Adrenal gland (tissue), 5 donors: ENCODE results near the gene BCOR.

Experiments used
- CTCF ChIP-seq, 6 experiments: fragments of 450-650 bp in 4 of 6; fragments of 200-600 bp in 2 of 6; sonication (generic) in 1 of 6; IDR thresholded peaks; 1 replicate in 5 of 6; 2 replicates in 1 of 6; pipeline versions ENCODE4 v1.5.1 to v1.8.0; 2016 to 2021; ENCODE audit warnings: antibody characterized with exemption in 6 of 6, mild to moderate bottlenecking in 2 of 6, moderate library complexity in 1 of 6
- POLR2A ChIP-seq, 2 donors: fragments of 450-650 bp; IDR thresholded peaks; one replicate each; pipeline ENCODE4 v1.6.1; 2017; ENCODE audit warnings: antibody characterized with exemption in 2 of 2, mild to moderate bottlenecking in 2 of 2, moderate library complexity in 1 of 2
- donor health status: DM: no; HTN: no; CAD: no.

DNA sequence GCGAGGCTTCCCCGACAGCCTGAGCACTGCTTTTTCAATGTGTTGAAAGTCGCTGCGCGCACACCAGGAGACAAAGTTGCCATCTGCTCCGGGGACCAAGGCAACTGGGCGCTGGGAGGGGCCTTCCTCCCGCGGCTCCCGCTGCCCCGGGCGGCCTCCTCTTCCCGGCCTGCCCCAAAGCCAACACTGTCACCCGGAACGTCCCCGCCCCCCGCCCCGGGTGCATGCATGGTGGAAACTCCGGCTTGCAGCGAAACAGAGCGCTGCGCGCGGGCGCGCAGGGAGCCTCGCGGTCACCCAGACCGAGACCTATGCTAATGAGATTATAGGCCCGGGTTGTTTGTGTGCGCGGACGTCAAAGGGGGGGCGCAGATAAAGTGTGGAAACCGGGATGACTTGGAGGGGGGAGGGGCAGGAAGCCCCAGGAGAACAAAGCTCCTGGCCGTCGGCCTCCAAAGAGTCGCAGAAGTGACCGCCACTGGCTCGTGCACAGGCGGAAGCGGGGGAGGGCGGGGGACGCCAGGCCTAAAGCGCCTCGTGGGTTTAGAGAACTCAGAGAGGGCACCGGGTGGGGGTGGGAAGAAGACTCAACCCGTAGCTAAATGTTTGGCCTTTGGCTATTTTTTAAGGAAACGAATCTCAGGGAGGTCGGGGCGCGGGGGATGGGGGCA lies 88.8 kb downstream of the BCOR start:
- TF ChIP-seq CTCF (IDR thresholded peaks at IDR 0.05) (no peak), POLR2A (IDR thresholded peaks at IDR 0.05) (no peak)
